MM.1S (cell line): ENCODE results near the gene RPS3A.

ENCODE experiments used
- DNase-seq: peaks from one replicate; pipeline ENCODE4 v3.0.0-alpha.2; 2015
- H2AFZ ChIP-seq: fragments of 300-600 bp; sonication (generic); 2 replicates; pipeline ENCODE4 v1.6.0; 2016; ENCODE audit warnings: antibody characterized with exemption, low read length
- H3F3A ChIP-seq: fragments of 300-600 bp; sonication (generic); 2 replicates; pipeline ENCODE4 v1.6.1; 2016; ENCODE audit warnings: mild to moderate bottlenecking, antibody characterized with exemption, low read length, moderate library complexity, mixed read lengths; ENCODE audit not compliant: insufficient read depth
- H3K27ac ChIP-seq: fragments of 300-600 bp; sonication (generic); 2 replicates; pipeline ENCODE4 v1.5.1; 2016; ENCODE audit warnings: mild to moderate bottlenecking, low read length
- H3K27me3 ChIP-seq: fragments of 300-600 bp; sonication (generic); replicated peaks from 2 replicates; pipeline ENCODE4 v1.6.0; 2016; ENCODE audit warnings: low read length; ENCODE audit not compliant: insufficient read depth
- H3K36me3 ChIP-seq: fragments of 300-600 bp; sonication (generic); replicated peaks from 2 replicates; pipeline ENCODE4 v1.6.1; 2016; ENCODE audit warnings: mild to moderate bottlenecking, low read length, mixed read lengths; ENCODE audit not compliant: insufficient read depth
- H3K4me1 ChIP-seq: fragments of 300-600 bp; sonication (generic); 2 replicates; pipeline ENCODE4 v1.6.1; 2016; ENCODE audit warnings: low read length, mixed read lengths
- H3K4me2 ChIP-seq: fragments of 300-600 bp; sonication (generic); 2 replicates; pipeline ENCODE4 v1.6.0; 2016; ENCODE audit warnings: low read depth, low read length
- H3K4me3 ChIP-seq: fragments of 300-600 bp; sonication (generic); 2 replicates; pipeline ENCODE4 v1.5.1; 2016; ENCODE audit warnings: low read length, mixed read lengths
- H3K79me2 ChIP-seq: fragments of 300-600 bp; sonication (generic); 2 replicates; pipeline ENCODE4 v1.6.1; 2016; ENCODE audit warnings: mixed run types, low read length, mixed read lengths
- H3K9ac ChIP-seq: fragments of 300-600 bp; sonication (generic); 2 replicates; pipeline ENCODE4 v1.6.1; 2016; ENCODE audit warnings: low read length, mixed read lengths
- H3K9me2 ChIP-seq: fragments of 300-600 bp; sonication (generic); replicated peaks from 2 replicates; pipeline ENCODE4 v1.6.1; 2016; ENCODE audit warnings: mild to moderate bottlenecking, low read length, mixed read lengths; ENCODE audit not compliant: insufficient read depth
- H3K9me3 ChIP-seq: fragments of 300-600 bp; sonication (generic); replicated peaks from 2 replicates; pipeline ENCODE4 v1.6.1; 2016; ENCODE audit warnings: mild to moderate bottlenecking, low read length, mixed read lengths; ENCODE audit not compliant: insufficient read depth
- H4K20me1 ChIP-seq: fragments of 300-600 bp; sonication (generic); 2 replicates; pipeline ENCODE4 v1.6.1; 2016; ENCODE audit warnings: mild to moderate bottlenecking, low read length, moderate library complexity, mixed read lengths; ENCODE audit not compliant: insufficient read depth
- CTCF ChIP-seq: fragments of 300-600 bp; sonication (generic); IDR thresholded peaks from 2 replicates; pipeline ENCODE4 v1.5.1; 2016; ENCODE audit warnings: antibody characterized with exemption, low read length, mixed read lengths
- EZH2 ChIP-seq: fragments of 300-600 bp; sonication (generic); optimal IDR thresholded peaks from 2 replicates; pipeline ENCODE3; 2017; ENCODE audit warnings: low read depth, mild to moderate bottlenecking, antibody characterized with exemption, low read length, mixed read lengths
- EZH2phosphoT487 ChIP-seq: fragments of 300-600 bp; sonication (generic); IDR thresholded peaks from 2 replicates; pipeline ENCODE4 v1.6.1; 2018; ENCODE audit warnings: antibody characterized with exemption, low read length

The RPS3A gene

GRCh38 chr4:151099976-151100417, 569 bp downstream of the RPS3A start:
- Histone ChIP-seq H4K20me1 (peaks cover 22% of the 10 kb centered on the region; the same call in 1 of the 2 replicates), H3K27ac (peak overlapping the region; percentile 51), H3K4me3 (peak overlapping the region; percentile 100), H3K36me3 (peaks cover 21% of the 10 kb centered on the region; the same call in 1 of the 2 replicates), H3K9ac (peak overlapping the region; percentile 93), H2AFZ (peak overlapping the region; percentile 64), H3K27me3 (no peaks in the 10 kb centered on the region), H3K4me2 (peak overlapping the region; percentile 66), H3K9me3 (no peaks in the 10 kb centered on the region), H3K9me2 (no peaks in the 10 kb centered on the region), H3F3A (peaks cover 26% of the 10 kb centered on the region; the same call in 1 of the 2 replicates), H3K79me2 (peaks cover 49% of the 10 kb centered on the region), H3K4me1 (peaks cover 6% of the 10 kb centered on the region; the same call in 1 of the 2 replicates)
- no peak for DNase-seq
- TF ChIP-seq CTCF, result no peak
- TF ChIP-seq EZH2phosphoT487, result no peak
- TF ChIP-seq EZH2, result no peak

GRCh38 chr4:151100531-151100930, 1.1 kb downstream of the RPS3A start:
- no peak for DNase-seq
- TF ChIP-seq CTCF, result no peak
- TF ChIP-seq EZH2phosphoT487, result no peak
- TF ChIP-seq EZH2, result no peak
- Histone ChIP-seq H3K4me3 (peak overlapping the region; percentile 100), H3F3A (peaks cover 26% of the 10 kb centered on the region; the same call in 1 of the 2 replicates), H3K4me2 (peak overlapping the region; percentile 66), H3K9me2 (no peaks in the 10 kb centered on the region), H4K20me1 (peaks cover 22% of the 10 kb centered on the region; the same call in 1 of the 2 replicates), H3K4me1 (peaks cover 6% of the 10 kb centered on the region; the same call in 1 of the 2 replicates), H3K36me3 (peaks cover 21% of the 10 kb centered on the region; the same call in 1 of the 2 replicates), H2AFZ (no peak overlapping the region), H3K27me3 (no peaks in the 10 kb centered on the region), H3K27ac (peak overlapping the region; percentile 51; the same call in 1 of the 2 replicates), H3K79me2 (peaks cover 49% of the 10 kb centered on the region), H3K9ac (peak overlapping the region; percentile 93), H3K9me3 (no peaks in the 10 kb centered on the region)

GRCh38 chr4:151103758-151104157, 4.3 kb downstream of the RPS3A start:
- no peak overlapping the region for H3K9ac ChIP-seq

More at GRCh38 chr4:151103758-151104157, 4.3 kb downstream of the RPS3A start:
- no peak for DNase-seq
- Histone ChIP-seq H3K79me2 (peaks cover 49% of the 10 kb centered on the region), H3K4me1 (peaks cover 5% of the 10 kb centered on the region; the same call in 1 of the 2 replicates), H3K27ac (no peak overlapping the region), H3K9me2 (no peaks in the 10 kb centered on the region), H4K20me1 (peaks cover 22% of the 10 kb centered on the region; the same call in 1 of the 2 replicates), H3K36me3 (peaks cover 21% of the 10 kb centered on the region; the same call in 1 of the 2 replicates), H3K9me3 (no peaks in the 10 kb centered on the region), H3F3A (peaks cover 38% of the 10 kb centered on the region; the same call in 1 of the 2 replicates), H3K4me2 (no peak overlapping the region), H2AFZ (no peak overlapping the region), H3K27me3 (no peaks in the 10 kb centered on the region), H3K4me3 (no peak overlapping the region)
- TF ChIP-seq EZH2 (no peak), EZH2phosphoT487 (no peak), CTCF (no peak)
